NCI-H2171 treated with DMSO at 0.1 percent for 48 hours (cell line): ENCODE results near the gene RPL22L1.
"Not testable (repeated sequence)": the region's sequence is repeated elsewhere in the genome, so short reads cannot be mapped to it uniquely, and the experiment has no call there.

Experiments used
- DNase-seq: peaks from one replicate; lab custom pipeline; 2025; lab: John Stamatoyannopoulos, UW

Gene RPL22L1

DNA sequence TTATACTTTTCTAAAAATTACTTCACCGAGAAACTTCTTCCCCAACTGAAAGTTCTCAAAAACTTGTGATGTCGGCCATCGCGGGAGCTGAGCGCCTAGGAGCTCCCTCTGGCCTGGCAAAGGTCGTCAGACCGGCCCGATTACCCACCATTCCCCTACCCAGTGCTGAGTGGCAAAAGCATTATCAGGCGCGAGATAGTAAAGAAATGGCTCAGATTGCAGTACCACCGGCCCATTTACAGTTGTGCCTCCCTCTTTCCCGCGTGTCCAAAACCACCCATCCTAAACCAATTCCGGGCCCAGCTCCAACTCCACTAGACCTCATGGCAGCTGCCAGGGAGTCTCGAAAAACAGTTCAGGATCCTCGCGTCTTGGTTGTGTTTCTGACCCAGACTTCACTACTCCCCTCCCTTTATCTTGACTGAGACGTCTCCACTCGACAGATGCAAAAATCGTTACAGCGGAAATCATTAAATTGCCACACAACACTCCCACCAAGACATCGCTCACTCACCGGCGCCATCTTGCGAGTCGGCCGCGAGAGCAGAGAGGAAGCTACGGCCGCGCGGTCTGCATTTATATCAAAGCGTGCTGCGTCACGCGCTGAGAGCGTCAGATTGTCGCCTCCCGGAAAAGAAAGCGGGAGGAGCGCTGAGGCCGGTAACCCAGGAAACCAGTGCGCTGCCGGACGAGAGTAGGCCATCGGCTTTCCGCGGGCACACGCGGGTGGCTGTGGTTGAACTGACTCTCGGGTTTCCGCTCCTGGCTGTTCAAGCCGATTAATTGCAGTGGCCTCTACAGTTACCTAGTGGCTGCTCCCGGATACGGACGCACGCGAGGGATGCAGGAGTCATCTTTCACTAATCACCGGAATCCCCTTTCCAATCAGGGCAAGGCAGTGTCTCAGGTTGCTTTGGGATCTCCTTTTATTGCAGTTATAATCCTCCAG lies at the start of gene RPL22L1:
Gene RPL22L1 (minus strand): TSS at position 551 of the 949 bp plus-strand sequence. CDS start 28 bp downstream, at position 523.
- DNase-seq, result no peak

- no peak for DNase-seq
Observed at GRCh38 chr3:170918715-170919114, 48.7 kb upstream of the RPL22L1 start.

GRCh38 chr3:170914690-170915089 lies 44.7 kb upstream of the RPL22L1 start:
- DNase-seq, result no peak

DNA sequence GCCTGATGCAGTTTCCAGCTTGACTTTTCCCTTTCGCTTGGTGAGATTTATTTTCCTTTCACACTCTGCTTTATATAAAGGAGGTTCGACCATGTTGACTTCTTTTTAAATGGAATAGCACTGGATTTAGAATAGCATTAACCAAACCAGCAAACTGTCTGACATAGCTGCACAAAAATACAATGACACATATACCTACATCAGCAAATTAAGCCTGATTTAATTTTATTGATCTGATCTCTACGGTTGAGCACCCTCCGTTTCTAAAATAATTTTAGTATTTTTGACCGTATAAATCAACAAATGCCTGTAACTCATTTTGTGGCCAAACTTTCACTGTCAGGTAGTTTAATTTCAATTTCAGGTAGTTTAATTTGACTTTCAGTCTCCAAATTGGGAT lies 44.2 kb upstream of the RPL22L1 start:
- no peak for DNase-seq

DNA sequence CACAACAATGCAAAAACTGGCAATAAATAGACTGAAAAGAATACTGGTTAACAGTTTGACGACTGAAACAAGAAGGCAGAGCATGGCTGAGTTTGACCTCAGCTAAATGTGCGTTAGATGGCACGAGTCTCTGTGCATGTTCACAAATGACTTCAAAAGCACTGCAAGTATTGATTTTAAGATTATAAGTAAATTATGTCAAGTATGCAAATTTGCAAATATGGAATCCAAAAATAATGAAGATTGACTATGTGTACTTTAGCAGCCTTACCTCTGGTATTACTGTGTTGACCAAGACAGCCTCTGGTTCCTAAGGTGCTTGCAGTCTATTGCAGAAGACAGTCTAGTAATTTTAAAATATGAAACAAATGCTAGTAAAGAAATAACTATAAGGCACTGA lies 41.1 kb upstream of the RPL22L1 start:
- DNase-seq, result no peak

GRCh38 chr3:170910542-170910941 lies 40.5 kb upstream of the RPL22L1 start:
- DNase-seq, result no peak

- no peak for DNase-seq
Observed at GRCh38 chr3:170909129-170909903, 39.3 kb upstream of the RPL22L1 start.

DNA sequence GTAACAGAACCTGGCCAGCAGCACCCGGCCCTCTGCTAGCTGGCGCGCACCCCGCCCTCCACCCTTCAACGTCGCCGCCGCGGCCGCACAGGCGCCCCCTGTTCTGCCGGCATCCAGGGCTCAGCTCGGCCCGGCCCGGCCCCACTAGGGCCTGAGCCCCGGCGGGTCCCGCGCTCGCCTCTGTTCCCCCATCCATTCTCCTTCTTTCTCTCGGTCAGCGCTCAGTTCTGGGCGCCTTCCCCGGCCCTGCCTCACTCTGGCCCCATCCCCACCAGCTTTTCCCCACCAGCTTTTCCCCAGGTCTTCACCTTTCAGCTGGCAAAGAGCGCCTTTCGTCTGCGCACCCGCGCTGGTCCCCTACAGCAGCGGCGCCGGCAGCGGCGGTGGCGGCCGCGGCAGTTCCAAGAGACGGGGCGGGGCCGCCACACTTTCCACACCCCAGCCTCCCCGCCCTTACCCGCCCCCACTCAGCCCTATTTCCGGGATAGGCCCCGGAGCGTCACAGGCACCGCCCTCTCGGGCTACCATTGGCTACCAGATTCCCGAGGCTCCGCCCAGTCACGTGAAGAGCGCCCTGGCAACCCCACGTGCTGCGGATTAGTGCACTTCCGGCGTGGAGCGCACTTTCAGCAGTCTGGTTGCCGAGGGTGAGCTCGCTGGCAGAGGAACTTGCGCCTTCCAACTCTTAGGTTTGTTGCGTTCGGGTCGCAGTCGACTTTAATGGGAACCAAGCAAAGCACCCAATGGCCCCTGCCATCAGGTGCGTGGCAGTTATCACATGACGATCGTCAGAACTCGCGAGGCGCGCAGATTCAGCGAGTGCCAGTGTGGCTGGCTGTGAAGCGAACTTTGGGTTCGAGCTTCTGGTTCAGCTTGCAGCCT lies 38.5 kb upstream of the RPL22L1 start, which contains the start of gene EIF5A2:
Gene EIF5A2 (minus strand): TSS at position 403 of the 882 bp plus-strand sequence. CDS start 831 bp downstream, outside the sequence.
- peak; percentile 98 for DNase-seq

DNA sequence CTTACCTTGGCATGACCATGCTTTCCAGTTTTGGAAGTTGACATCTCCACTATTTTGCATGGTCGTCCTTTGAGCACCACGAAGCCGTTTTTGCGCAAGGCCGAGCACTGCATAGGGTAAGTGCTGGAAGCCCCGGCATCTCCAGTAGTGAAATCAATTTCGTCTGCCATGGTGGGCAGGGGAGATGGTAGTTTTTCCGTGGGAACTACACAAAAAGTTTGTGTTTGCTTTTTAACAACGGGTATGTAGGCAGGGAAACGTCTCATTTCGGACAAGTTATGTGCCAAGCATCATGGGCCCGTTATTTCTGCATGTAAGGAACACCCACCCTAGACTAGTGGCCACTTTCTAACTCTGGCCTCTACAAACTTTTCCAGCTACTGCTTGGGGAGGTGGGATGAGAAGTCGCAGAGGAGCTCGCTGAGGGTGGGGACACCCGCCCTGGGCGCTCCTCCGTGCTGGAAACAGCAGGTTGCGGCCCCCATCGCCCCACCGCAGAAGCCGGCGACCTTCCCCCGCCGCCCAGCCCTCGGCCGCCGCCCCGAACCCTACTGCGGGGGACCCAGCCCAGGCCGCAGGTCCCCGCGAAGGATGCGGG lies 37.7 kb upstream of the RPL22L1 start:
- no peak for DNase-seq

DNA sequence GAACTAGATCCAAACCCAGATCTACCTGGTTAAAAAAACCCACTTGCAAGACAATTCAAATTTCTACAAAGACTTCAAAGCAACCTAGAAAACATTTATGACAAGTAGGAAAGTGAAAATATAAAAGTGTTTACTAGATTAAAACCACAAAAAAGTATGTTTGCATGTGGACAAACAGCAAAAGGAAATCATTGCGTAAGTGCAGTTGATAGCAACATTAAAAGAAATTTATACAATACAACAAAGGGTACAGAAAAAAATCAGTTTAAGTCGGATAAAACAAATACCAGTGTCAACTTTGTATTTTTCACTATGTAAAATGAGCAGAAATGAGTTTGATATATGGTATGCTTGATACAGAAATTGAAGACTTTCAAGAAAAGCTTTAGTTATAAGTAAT lies 35.9 kb upstream of the RPL22L1 start:
- no peak for DNase-seq

GRCh38 chr3:170903123-170903522 lies 33.1 kb upstream of the RPL22L1 start:
- DNase-seq, result no peak

DNA sequence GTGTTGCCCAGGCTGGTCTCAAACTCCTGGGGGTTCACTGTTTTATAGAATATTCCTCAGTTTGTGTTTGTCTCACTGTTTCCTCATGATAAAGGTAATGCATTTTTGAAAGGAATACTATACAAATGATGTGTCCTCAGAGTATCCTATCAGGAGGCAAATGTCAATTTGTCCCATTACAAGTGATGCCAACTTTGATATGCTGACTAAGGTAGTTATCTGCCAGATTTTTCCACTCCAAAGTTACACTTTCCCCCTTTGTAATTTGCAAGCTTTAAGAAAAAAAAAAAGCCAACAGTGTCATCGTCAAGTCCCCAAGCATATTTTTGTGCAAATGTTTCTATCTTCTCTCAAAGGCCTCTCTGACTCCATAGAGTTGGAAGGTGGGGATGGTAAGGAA lies 29.5 kb upstream of the RPL22L1 start:
- no peak for DNase-seq

DNA sequence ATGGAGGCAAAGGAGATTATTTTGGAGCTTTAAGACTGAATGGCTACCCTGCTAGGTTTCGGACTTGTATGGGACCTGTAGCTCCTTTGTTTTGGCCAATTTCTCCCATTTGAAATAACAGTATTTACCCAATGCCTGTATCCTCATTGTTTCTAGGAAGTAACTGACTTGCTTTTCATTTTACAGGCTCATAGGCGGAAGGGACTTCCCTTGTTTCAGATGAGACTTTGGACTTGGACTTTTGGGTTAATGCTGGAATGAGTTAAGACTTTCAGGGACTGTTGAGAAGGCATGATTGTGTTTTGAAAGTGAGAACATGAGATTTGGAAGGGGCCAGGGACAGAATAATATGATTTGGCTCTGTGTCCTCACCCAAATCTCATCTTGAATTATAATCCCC lies 28.0 kb upstream of the RPL22L1 start:
- DNase-seq, result no peak

- not testable (repeated sequence) for DNase-seq
Observed at GRCh38 chr3:170897199-170897598, 27.2 kb upstream of the RPL22L1 start.

DNA sequence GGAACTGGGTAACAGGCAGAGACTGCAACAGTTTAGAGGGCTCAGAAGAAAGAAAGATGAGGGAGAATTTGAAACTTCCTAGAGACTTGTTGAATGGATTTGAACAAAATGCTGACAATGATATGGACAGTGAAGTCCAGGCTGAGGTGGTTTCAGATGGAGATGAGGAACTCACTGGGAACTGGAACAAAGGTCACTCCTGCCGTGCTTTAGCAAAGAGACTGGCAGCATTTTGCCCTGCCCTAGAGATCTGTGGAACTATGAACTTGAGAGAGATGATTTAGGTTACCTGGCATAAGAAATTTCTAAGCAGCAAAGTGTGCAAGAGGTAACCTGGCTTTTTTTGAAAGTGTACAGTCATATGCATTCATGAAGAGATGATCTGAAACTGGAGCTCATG lies 26.8 kb upstream of the RPL22L1 start:
- no peak for DNase-seq

- DNase-seq, result not testable (repeated sequence)
Observed at GRCh38 chr3:170896333-170896732, 26.3 kb upstream of the RPL22L1 start.

GRCh38 chr3:170893895-170894294 lies 23.9 kb upstream of the RPL22L1 start:
- DNase-seq, result no peak

DNA sequence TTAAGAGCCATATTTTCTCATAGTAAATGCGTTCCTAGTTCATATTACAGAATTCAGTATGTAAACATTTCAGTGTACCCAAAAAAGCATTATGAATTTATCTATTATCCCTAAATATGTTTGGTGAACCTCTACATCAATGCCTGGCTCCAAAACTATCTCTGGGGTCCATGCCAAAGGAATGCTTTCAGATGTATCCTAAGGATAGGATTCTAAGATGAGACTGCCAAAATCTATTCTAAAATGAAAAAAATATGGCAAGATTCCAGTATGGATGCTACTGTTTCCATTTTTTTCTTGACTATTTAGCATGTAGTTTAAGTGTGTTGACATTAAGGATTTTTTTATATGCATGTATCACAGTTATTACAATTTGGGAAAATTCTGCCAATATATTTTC lies 19.6 kb upstream of the RPL22L1 start:
- DNase-seq, result peak; percentile 47

DNA sequence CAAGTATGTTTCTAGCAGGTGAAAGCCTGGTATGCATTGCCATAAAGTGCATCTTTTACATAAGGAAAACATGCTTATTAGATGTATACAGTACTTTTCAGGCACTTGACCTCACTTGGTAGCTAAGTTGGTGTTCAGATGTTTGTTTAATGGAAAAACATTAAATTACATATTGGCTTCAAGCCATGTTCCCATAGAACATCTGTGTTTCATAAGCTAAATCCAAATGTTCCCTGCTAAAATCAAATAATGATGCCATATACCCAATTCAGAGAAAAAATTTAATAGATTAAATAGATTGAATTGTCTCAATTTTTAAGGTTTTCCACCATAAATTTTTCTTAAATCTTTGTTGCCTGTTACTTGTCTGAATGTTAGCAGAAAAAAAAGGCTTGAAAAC lies 19.1 kb upstream of the RPL22L1 start:
- DNase-seq, result peak; percentile 56

- DNase-seq, result peak; percentile 54
Observed at GRCh38 chr3:170884109-170884930, 14.3 kb upstream of the RPL22L1 start.
